ENCODE data around the gene DNM1L. TPM values are rescaled to one million over a fixed set of nuclear protein-coding genes. Genes with fewer than 3 reads are reported as not detected.

Gene DNM1L
- total and polyA plus RNA-seq, 2 donors (not counting 3 experiments of a cell fraction or from before 2014, with no cell fraction given): 24.6 to 103 TPM

DNA sequence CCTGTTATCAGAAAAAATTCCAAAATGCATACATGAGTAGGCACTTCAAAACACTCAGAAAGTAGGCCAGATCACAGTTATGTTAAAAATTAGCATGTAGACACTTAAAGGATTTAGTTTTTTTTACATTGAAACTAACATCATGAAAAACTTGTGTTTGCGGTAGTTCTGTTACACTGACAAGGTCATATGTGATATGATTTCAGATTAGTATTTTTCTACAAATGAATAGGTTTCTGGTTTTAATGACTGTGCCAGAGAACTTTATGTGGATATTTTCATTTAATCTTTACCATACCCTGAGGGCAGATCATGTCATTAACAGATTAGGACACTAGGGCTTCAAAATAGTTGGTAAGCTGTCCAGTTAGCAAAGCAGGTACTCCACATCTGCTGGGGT lies 55.9 kb downstream of the DNM1L start:
- Histone ChIP-seq H3K36me3 (ENCODE audit: control insufficient read depth in 2 of 2, extremely low read depth in 1 of 2, insufficient read depth in 2 of 2, low read length in 2 of 2) (peaks cover 7 to 27% of the 10 kb centered on the region in 2 experiments), H4K20me1 (replicated peaks; ENCODE audit: control insufficient read depth, extremely low read depth, insufficient read depth, low read length) (peaks cover 3% of the 10 kb centered on the region), H2AFZ (ENCODE audit: low read depth, low read length) (no peak overlapping the region), H3K4me3 (replicated peaks in 1 of 3; ENCODE audit: insufficient read depth in 1 of 3, low read depth in 1 of 3, low read length in 3 of 3) (no peak overlapping the region), H3K4me1 (ENCODE audit: control insufficient read depth, extremely low read depth, insufficient read depth, low read length) (no peaks in the 10 kb centered on the region), H3K79me2 (ENCODE audit: control insufficient read depth, insufficient read depth, low read length) (no peaks in the 10 kb centered on the region), H3K9me3 (replicated peaks; ENCODE audit: control insufficient read depth, insufficient read depth, low read length) (no peaks in the 10 kb centered on the region), H3K27me3 (ENCODE audit: control insufficient read depth in 2 of 2, insufficient read depth in 2 of 2, low read length in 2 of 2) (no peaks in the 10 kb centered on the region), H3K9me1 (replicated peaks; ENCODE audit: control insufficient read depth, extremely low read depth, insufficient read depth, low read length) (no peaks in the 10 kb centered on the region), H3K27ac (ENCODE audit: insufficient read depth, low read depth, low read length) (no peak overlapping the region), H3K9ac (replicated peaks; ENCODE audit: extremely low read depth, insufficient read depth, low read length) (no peak overlapping the region), H3K4me2 (ENCODE audit: insufficient read depth, low read length) (no peak overlapping the region)
- FAIRE-seq (no peak), DNase-seq (ENCODE audit: low read depth, low spot score) (no peak)
- no TSS peak for BruUV-seq (replicated peaks)
- ChIA-PET CTCF (no interaction called here), POLR2A (no interaction called here)
- intact Hi-C loops (cut with micrococcal nuclease) (no loop called here), dilution Hi-C loops (cut with MboI; ENCODE audit: extremely low pct_ligation_motif_present, low sequenced_read_pairs) (no loop called here)
- TF ChIP-seq, protein P1, sequence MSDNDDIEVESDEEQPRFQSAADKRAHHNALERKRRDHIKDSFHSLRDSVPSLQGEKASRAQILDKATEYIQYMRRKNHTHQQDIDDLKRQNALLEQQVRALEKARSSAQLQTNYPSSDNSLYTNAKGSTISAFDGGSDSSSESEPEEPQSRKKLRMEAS (IDR thresholded peaks at IDR 0.05; ENCODE audit: insufficient read depth, insufficient read length): no peak
- no peak for TF ChIP-seq GATA2 (IDR thresholded peaks at IDR 0.05; ENCODE audit: insufficient read depth, insufficient read length, low read depth, low read length)
- no peak for TF ChIP-seq EZH2 (IDR thresholded peaks at IDR 0.05; ENCODE audit: borderline replicate concordance, low read depth, low read length, severe bottlenecking)
- no peak for TF ChIP-seq CTCF (IDR thresholded peaks at IDR 0.05; ENCODE audit: extremely low read depth in 1 of 2, insufficient read depth in 1 of 2, low read depth in 1 of 2, low read length in 2 of 2)
- TF ChIP-seq FOS (IDR thresholded peaks at IDR 0.05; ENCODE audit: borderline replicate concordance, insufficient read depth, low read length): no peak
- no peak for TF ChIP-seq POLR2AphosphoS5 (IDR thresholded peaks at IDR 0.05; ENCODE audit: insufficient read depth, low read depth, low read length)
- no peak for TF ChIP-seq MYC (IDR thresholded peaks at IDR 0.05; ENCODE audit: low read depth, low read length)

All from endothelial cell of umbilical vein (primary cell).